Kidney (tissue), 14 donors: ENCODE data around the gene SLC30A2. TPM values are rescaled to one million over a fixed set of nuclear protein-coding genes. Genes with fewer than 3 reads are reported as not detected.

Source experiments
- DNase-seq, 5 donors: peaks; one replicate each; pipeline ENCODE4 v3.0.0-alpha.2; 2013 to 2020
- FAIRE-seq: peaks from 2 replicates; lab custom pipeline; 2012; peaks lifted over from hg19 to GRCh38; lab: Jason Lieb, UNC
- H3K27ac ChIP-seq, 2 donors: one replicate each; pipeline ENCODE4 v1.7.0; 2013; ENCODE audit warnings: low read depth in 2 of 2, low read length in 2 of 2, inconsistent platforms in 1 of 2
- H3K27me3 ChIP-seq: one replicate; pipeline ENCODE4 v1.7.1; 2013; ENCODE audit warnings: low read length, inconsistent platforms; ENCODE audit not compliant: control insufficient read depth, insufficient read depth
- H3K36me3 ChIP-seq, 3 donors: one replicate each; pipeline versions ENCODE4 v1.7.0 to v1.7.1; 2013; ENCODE audit warnings: low read length in 3 of 3, control low read depth in 1 of 3, inconsistent platforms in 1 of 3; ENCODE audit not compliant: insufficient read depth in 3 of 3, control insufficient read depth in 2 of 3
- H3K4me1 ChIP-seq, 3 donors: one replicate each; pipeline versions ENCODE4 v1.7.0 to v1.7.1; 2013; ENCODE audit warnings: low read length in 3 of 3, inconsistent platforms in 1 of 3, low read depth in 1 of 3; ENCODE audit not compliant: control insufficient read depth in 2 of 3, insufficient read depth in 2 of 3
- H3K4me3 ChIP-seq, 3 donors: one replicate each; pipeline versions ENCODE4 v1.7.0 to v1.8.1; 2013; ENCODE audit warnings: low read length in 3 of 3, control low read depth in 1 of 3, inconsistent platforms in 1 of 3
- H3K9ac ChIP-seq, 3 donors: one replicate each; pipeline versions ENCODE4 v1.7.0 to v1.7.1; 2013; ENCODE audit warnings: low read length in 3 of 3, control low read depth in 1 of 3, inconsistent platforms in 1 of 3
- H3K9me3 ChIP-seq, 3 donors: one replicate each; pipeline versions ENCODE4 v1.7.0 to v1.7.1; 2013; ENCODE audit warnings: low read length in 3 of 3, control low read depth in 1 of 3, inconsistent platforms in 1 of 3; ENCODE audit not compliant: control insufficient read depth in 2 of 3, insufficient read depth in 1 of 3
- intact Hi-C: fragments of 100-400 bp; cut with DNase I; formaldehyde crosslinking; loops from one replicate; pipeline ENCODE4 v1.11.1; 2022
- polyA plus RNA-seq: library from polyadenylated mRNA; stranded (reverse); fragments of 350-450 nt; fragmentation: Illumina TruSeq; extraction: RNeasy Lipid Tissue Mini Kit (QIAGEN cat#74804); gene quantifications from one replicate; pipeline ENCODE4 v1.2.3, GENCODE V29; 2014; ENCODE audit warnings: low read depth, low replicate concordance; ENCODE audit not compliant: insufficient read depth
- total RNA-seq: library from RNA; stranded (reverse); fragmentation: NEBNext Ultra II Directional; extraction: Animal tissue kit (Norgen Biotek cat#: 25700); gene quantifications from one replicate; pipeline ENCODE4 v1.2.1, GENCODE V29; 2021
- TF ChIP-seq, protein P1 (sequence below): IDR thresholded peaks from 3 replicates; pipeline ENCODE4 v1.5.1; 2012; ENCODE audit warnings: mild to moderate bottlenecking, moderate library complexity, borderline replicate concordance; ENCODE audit not compliant: insufficient read depth; ENCODE audit errors: extremely low read depth
- donor health status: control.
- donor health status: control.
- donor health status: control.
- donor health status: control.
- donor health status: control.
- donor health status: DM: yes; HTN: yes; CAD: no.
- donor health status: Normal renal cell carcinoma (clear cell type).

SLC30A2 gene
- total and polyA plus RNA-seq, 2 donors from 2014 or later = 26.8 to 34.4 TPM

GRCh38 chr1:25994402-25995150 lies 51.3 kb downstream of the SLC30A2 start:
- H3K36me3 ChIP-seq = peaks cover 0 to 3% (median 0%) of the 10 kb centered on the region in 3 donors
- no peak overlapping the region for H3K27ac ChIP-seq
- H3K27me3 ChIP-seq = no peaks in the 10 kb centered on the region
- intact Hi-C loops = loop anchor here (5.0 kb wide), 1 partner anchor 92 kb away; no protein-coding TSS in a partner anchor
- no peak overlapping the region for H3K9ac ChIP-seq
- TF ChIP-seq, protein P1, sequence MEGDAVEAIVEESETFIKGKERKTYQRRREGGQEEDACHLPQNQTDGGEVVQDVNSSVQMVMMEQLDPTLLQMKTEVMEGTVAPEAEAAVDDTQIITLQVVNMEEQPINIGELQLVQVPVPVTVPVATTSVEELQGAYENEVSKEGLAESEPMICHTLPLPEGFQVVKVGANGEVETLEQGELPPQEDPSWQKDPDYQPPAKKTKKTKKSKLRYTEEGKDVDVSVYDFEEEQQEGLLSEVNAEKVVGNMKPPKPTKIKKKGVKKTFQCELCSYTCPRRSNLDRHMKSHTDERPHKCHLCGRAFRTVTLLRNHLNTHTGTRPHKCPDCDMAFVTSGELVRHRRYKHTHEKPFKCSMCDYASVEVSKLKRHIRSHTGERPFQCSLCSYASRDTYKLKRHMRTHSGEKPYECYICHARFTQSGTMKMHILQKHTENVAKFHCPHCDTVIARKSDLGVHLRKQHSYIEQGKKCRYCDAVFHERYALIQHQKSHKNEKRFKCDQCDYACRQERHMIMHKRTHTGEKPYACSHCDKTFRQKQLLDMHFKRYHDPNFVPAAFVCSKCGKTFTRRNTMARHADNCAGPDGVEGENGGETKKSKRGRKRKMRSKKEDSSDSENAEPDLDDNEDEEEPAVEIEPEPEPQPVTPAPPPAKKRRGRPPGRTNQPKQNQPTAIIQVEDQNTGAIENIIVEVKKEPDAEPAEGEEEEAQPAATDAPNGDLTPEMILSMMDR = no peak
- FAIRE-seq (no peak), DNase-seq (no peak)
- H3K4me1 ChIP-seq = peaks cover 7 to 13% (median 10%) of the 10 kb centered on the region in 3 donors
- no peak overlapping the region for H3K4me3 ChIP-seq
- no peaks in the 10 kb centered on the region for H3K9me3 ChIP-seq

DNA sequence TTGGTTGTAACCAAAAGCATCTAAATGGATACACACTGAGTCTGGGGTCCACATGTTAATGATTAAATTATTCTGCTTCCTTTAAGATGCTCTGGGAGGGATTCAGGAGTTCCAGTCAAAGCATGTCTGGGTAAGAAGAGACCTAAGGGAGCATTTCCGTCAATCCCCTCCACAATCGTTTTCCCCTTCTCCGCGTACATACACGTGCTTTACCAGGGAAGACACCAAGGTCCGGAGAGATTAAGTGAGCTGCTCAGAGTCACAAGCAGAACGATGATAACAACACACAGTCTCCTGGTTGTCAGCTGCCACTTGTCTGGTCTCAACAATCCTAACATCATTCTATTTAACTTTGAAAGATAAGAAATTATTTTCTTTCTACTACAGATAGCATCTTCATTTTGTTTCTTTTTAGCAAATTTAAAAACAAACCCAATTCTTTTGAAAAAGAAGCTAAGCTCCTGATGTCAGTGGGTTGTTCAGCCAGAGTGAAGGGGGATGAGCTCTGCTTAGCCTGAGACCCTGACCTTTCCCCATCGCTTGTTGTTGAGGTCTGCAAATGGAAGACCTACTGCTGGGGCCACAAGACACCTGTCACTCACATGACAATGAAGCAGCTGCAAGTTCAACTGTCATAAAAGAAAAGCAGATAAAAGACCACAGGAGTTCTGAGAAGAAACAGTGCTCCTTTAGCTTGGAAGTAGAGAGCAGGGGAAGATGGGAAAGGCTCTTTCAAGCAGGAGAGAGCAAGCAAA lies 52.5 kb downstream of the SLC30A2 start:
- intact Hi-C loops = no loop called here

DNA sequence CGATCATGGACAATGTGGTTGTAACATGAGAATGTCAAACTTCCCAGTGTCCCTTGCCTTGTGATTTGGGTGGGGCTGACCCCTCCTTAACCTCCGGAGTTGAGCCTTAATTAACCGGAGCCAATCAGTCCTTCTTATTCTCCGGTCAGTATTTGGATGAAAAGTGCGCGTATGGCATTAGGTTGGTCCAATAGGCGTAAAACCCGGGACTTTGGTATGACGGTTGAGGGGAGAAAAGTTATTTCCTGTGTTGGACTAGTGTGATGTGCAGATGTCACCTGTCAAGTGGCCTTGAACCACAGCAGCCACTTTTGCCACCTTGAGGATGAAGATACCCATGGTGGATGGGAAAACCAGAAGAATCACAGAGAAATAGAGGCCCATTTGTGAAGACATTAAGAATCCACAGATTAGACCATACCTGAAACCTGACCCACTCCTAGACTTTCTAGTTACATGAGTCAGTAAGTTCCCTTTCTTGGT lies 53.2 kb downstream of the SLC30A2 start:
- FAIRE-seq (no peak), DNase-seq (no peak)
- Histone ChIP-seq H3K27ac (no peak overlapping the region), H3K36me3 (peaks cover 0 to 3% (median 0%) of the 10 kb centered on the region in 3 donors), H3K27me3 (no peaks in the 10 kb centered on the region), H3K9me3 (no peaks in the 10 kb centered on the region), H3K4me3 (no peak overlapping the region), H3K4me1 (peaks cover 4 to 9% (median 8%) of the 10 kb centered on the region in 3 donors), H3K9ac (no peak overlapping the region)
- TF ChIP-seq, protein P1 = no peak
- intact Hi-C loops = no loop called here

More for the DNA sequence above, 52.5 kb downstream of the SLC30A2 start:
- H3K4me3 ChIP-seq = no peak overlapping the region
- no peaks in the 10 kb centered on the region for H3K9me3 ChIP-seq
- peaks cover 4 to 9% (median 8%) of the 10 kb centered on the region in 3 donors for H3K4me1 ChIP-seq
- TF ChIP-seq, protein P1 = no peak
- no peak overlapping the region for H3K9ac ChIP-seq
- DNase-seq (no peak), FAIRE-seq (no peak)
- no peak overlapping the region for H3K27ac ChIP-seq
- H3K36me3 ChIP-seq = peaks cover 0 to 3% (median 0%) of the 10 kb centered on the region in 3 donors
- no peaks in the 10 kb centered on the region for H3K27me3 ChIP-seq
